ENCODE data around the gene CORIN.
"Not testable (repeated sequence)": the region's sequence is repeated elsewhere in the genome, so short reads cannot be mapped to it uniquely, and the experiment has no call there.

Gene CORIN

DNA sequence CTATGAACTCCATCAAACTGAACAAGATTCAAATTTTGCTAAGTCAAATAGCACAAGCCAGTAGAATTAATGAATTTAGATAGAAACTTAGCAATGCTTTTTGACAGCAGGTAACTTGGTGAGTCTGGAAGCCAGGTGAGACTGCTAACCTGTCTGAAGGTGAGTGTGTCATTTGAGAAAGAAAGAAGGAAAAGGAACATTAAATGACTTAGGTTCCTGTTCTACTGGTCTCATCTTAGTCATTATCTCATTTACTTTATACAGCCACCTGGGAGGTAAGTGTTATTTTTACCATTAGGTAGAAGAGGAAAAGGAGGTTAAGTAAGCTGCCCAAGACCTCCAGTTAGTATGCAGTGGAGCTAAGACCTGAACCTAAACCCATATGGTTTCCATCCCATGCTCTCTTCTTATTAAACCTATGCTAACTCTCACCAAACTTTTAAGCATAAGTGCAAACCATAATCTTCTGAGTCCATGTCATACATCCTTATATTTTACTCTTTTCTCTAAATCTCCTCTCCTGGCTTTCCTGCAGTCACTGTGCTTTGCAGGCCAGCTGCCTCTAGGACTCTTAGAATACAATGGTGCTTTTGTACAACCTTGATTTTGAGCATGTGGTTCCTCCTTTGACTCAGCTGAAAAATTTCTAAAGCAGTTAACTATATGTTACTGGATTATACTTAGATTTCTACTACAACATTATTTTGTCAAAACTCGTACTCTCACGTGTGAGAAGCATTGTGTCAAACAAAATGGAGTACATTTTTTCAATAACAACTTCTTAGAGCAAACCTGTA, 284.3 kb downstream of the CORIN start:
- no peak for DNase-seq

DNA sequence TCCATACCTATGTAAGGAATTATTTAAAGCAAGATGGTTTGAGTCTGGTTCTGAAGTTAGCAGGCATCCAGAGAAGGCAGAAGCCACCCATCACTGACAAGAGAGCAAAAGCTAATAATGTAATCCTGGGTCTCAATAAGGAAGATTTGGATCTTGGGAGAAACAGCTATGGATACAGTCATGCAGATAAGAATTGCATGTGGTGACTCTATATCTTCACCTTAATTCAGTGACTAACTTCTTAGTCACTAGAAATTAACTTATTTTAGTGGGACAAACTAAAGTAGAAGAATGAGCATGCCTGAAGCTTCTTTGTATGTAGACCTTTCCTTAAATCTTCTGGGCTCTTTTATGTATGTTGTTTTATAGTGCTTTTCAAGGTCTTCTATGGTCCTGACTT, 286.2 kb downstream of the CORIN start:
- no peak for DNase-seq

DNA sequence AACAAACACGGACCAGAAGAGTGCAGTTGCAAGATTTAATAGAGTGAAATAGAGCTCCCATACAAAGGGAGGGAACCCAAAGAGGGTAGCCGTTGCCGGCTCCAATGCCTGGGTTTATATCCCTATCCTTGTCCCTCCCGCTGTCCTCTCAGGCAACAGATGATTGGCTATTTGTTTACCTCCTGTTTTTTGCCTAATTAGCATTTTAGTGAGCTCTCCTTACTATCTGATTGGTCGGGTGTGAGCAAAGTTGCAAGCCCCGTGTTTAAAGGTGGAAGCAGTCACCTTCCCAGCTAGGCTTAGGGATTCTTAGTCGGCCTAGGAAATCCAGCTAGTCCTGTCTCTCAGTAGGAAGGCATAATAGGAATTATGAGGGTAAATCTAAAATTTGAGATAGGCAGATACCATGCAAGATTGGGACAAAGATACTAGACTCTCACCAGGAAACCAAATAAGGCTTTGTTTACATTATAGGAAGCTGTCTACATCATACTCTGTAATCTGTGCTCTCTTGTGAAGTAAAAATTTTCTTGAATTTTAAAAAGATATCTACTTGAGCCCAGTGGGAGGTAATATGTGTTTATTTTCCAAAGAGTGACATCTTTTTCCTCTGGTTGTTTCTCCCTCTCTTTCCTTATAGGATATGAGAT, 286.8 kb downstream of the CORIN start:
- DNase-seq = no peak

DNA sequence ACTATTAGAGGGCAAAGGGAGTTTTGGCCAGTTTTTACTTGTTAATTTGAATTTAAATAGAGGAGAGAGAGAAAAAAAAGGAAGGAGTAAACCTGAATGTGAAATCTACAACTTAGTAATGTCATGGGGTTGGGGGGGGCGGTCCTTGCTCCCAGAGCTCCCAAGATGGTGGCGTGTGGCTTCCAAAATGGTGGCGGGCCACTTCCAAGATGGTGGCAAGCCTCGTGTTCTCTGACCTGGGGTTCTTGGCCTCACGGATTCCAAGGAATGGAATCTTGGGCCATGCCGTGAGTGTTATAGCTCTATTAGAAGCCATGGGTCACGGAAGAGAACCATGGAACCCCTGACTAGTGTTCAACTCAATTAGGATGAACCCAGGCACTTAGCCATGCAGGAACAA, 287.5 kb downstream of the CORIN start:
- DNase-seq = not testable (repeated sequence)
